H1 (cell line): ENCODE measurements around the gene GNAS. TPM values are rescaled to one million over a fixed set of nuclear protein-coding genes. Genes with fewer than 3 reads are reported as not detected.

Source experiments
- CTCF ChIA-PET: fragments of 300-600 bp; sonication (Branson Sonifier 250); formaldehyde crosslinking; loops from one replicate; lab custom pipeline; 2021; ENCODE audit not compliant: partially characterized antibody; lab: Charles Lee
- POLR2A ChIA-PET: fragments of 300-600 bp; sonication (Branson Sonifier 250); formaldehyde crosslinking; loops from one replicate; lab custom pipeline; 2021; ENCODE audit warnings: inconsistent platforms; ENCODE audit not compliant: partially characterized antibody; lab: Charles Lee
- DNase-seq, 2 experiments: peaks; one replicate each; pipeline versions ENCODE4 v3.0.0 to v3.0.0-alpha.2; 2010 to 2022; ENCODE audit warnings: low spot score in 2 of 2, low read depth in 1 of 2, mixed read lengths in 1 of 2
- FAIRE-seq: peaks from 2 replicates; lab custom pipeline; 2011; peaks lifted over from hg19 to GRCh38; lab: Jason Lieb, UNC
- H2AFZ ChIP-seq: 2 replicates; pipeline ENCODE4 v1.8.1; 2012; ENCODE audit warnings: low read length, inconsistent platforms
- H2AK5ac ChIP-seq: 2 replicates; pipeline ENCODE4 v1.6.1; 2013; ENCODE audit warnings: low read depth, low read length
- H2BK120ac ChIP-seq: replicated peaks from 2 replicates; pipeline ENCODE3; 2013; ENCODE audit warnings: low read depth, low read length, inconsistent platforms
- H2BK12ac ChIP-seq: 2 replicates; pipeline ENCODE4 v1.6.1; 2013; ENCODE audit warnings: low read depth, low read length
- H2BK15ac ChIP-seq: 2 replicates; pipeline ENCODE4 v1.6.1; 2013; ENCODE audit warnings: low read length
- H2BK20ac ChIP-seq: 2 replicates; pipeline ENCODE4 v1.6.1; 2013; ENCODE audit warnings: low read length
- H2BK5ac ChIP-seq: 2 replicates; pipeline ENCODE4 v1.6.1; 2013; ENCODE audit warnings: low read depth, low read length
- H3K14ac ChIP-seq: 2 replicates; pipeline ENCODE4 v1.6.1; 2013; ENCODE audit warnings: inconsistent platforms; ENCODE audit not compliant: insufficient read length
- H3K18ac ChIP-seq: 2 replicates; pipeline ENCODE4 v1.6.1; 2013; ENCODE audit warnings: low read length; ENCODE audit errors: extremely low read depth
- H3K23ac ChIP-seq: 2 replicates; pipeline ENCODE4 v1.6.1; 2013; ENCODE audit warnings: inconsistent platforms; ENCODE audit not compliant: insufficient read length
- H3K23me2 ChIP-seq: 2 replicates; pipeline ENCODE4 v1.6.1; 2013; ENCODE audit warnings: low read depth, low read length
- H3K27ac ChIP-seq: 2 replicates; pipeline ENCODE4 v1.6.1; 2011; ENCODE audit warnings: low read depth, low read length, inconsistent platforms
- H3K27me3 ChIP-seq, 4 experiments: replicated peaks in 1 of 4; 1 replicate in 1 of 4; 2 replicates in 3 of 4; pipeline versions ENCODE4 v1.6.1 to v1.8.1; 2011 to 2013; ENCODE audit warnings: low read length in 3 of 4, mild to moderate bottlenecking in 3 of 4, inconsistent platforms in 2 of 4, mixed read lengths in 2 of 4, moderate library complexity in 1 of 4; ENCODE audit not compliant: control insufficient read depth in 3 of 4, insufficient read depth in 3 of 4; ENCODE audit errors: extremely low read depth in 1 of 4
- H3K36me3 ChIP-seq, 4 experiments: 2 replicates each; pipeline versions ENCODE4 v1.6.1 to v1.8.1; 2011 to 2013; ENCODE audit warnings: mild to moderate bottlenecking in 4 of 4, low read length in 3 of 4, moderate library complexity in 2 of 4, control low read depth in 1 of 4, inconsistent platforms in 1 of 4; ENCODE audit not compliant: insufficient read depth in 4 of 4, control insufficient read depth in 2 of 4
- H3K4ac ChIP-seq: replicated peaks from 2 replicates; pipeline ENCODE3; 2013; ENCODE audit warnings: low read length, low read depth, mixed read lengths, inconsistent platforms; ENCODE audit not compliant: insufficient read length
- H3K4me1 ChIP-seq, 4 experiments: replicated peaks in 1 of 4; 1 replicate in 1 of 4; 2 replicates in 3 of 4; pipeline versions ENCODE4 v1.6.1 to v1.8.1; 2011 to 2013; ENCODE audit warnings: low read length in 3 of 4, inconsistent platforms in 2 of 4, mixed read lengths in 1 of 4; ENCODE audit not compliant: insufficient read depth in 4 of 4, control insufficient read depth in 3 of 4
- H3K4me2 ChIP-seq, 2 experiments: 2 replicates each; pipeline versions ENCODE4 v1.6.1 to v1.8.1; 2011 to 2013; ENCODE audit warnings: low read depth in 2 of 2, low read length in 2 of 2, control low read depth in 1 of 2, inconsistent platforms in 1 of 2, mild to moderate bottlenecking in 1 of 2; ENCODE audit not compliant: insufficient read depth in 1 of 2
- H3K4me3 ChIP-seq, 4 experiments: fragments of 200-600, 300-600 bp in 1 of 4; sonication (generic), shearing (Covaris generic), sonication (Bioruptor Twin) in 1 of 4; 2 replicates each; pipeline versions ENCODE4 v1.5.1 to v1.8.1; 2011 to 2016; ENCODE audit warnings: low read length in 4 of 4, low read depth in 3 of 4, control low read depth in 2 of 4, inconsistent platforms in 2 of 4, mild to moderate bottlenecking in 2 of 4, mixed read lengths in 1 of 4, moderate library complexity in 1 of 4; ENCODE audit not compliant: insufficient read depth in 2 of 4; ENCODE audit errors: extremely low read depth in 1 of 4
- H3K56ac ChIP-seq: replicated peaks from 2 replicates; pipeline ENCODE3; 2013; ENCODE audit warnings: low read depth, mild to moderate bottlenecking, mixed read lengths, low read length, inconsistent platforms; ENCODE audit not compliant: insufficient read length
- H3K79me1 ChIP-seq: 2 replicates; pipeline ENCODE4 v1.6.1; 2013; ENCODE audit warnings: low read depth, low read length, control low read depth
- H3K79me2 ChIP-seq, 2 experiments: 2 replicates each; pipeline versions ENCODE4 v1.6.1 to v1.8.1; 2012 to 2013; ENCODE audit warnings: low read length in 2 of 2, mild to moderate bottlenecking in 2 of 2, inconsistent platforms in 1 of 2; ENCODE audit not compliant: insufficient read depth in 2 of 2, control insufficient read depth in 1 of 2
- H3K9ac ChIP-seq, 4 experiments: replicated peaks in 1 of 4; 1 replicate in 1 of 4; 2 replicates in 3 of 4; pipeline versions ENCODE4 v1.6.1 to v1.8.1; 2011 to 2013; ENCODE audit warnings: low read depth in 3 of 4, low read length in 3 of 4, control low read depth in 2 of 4, mild to moderate bottlenecking in 2 of 4, moderate library complexity in 2 of 4, inconsistent platforms in 1 of 4; ENCODE audit errors: extremely low read depth in 1 of 4
- H3K9me3 ChIP-seq, 2 experiments: 2 replicates each; pipeline versions ENCODE4 v1.6.1 to v1.8.1; 2012 to 2013; ENCODE audit warnings: mild to moderate bottlenecking in 2 of 2, moderate library complexity in 2 of 2, control low read depth in 1 of 2, inconsistent platforms in 1 of 2, low read depth in 1 of 2, low read length in 1 of 2, mixed read lengths in 1 of 2; ENCODE audit not compliant: insufficient read depth in 2 of 2
- H4K20me1 ChIP-seq, 2 experiments: replicated peaks in 1 of 2; 2 replicates each; pipeline versions ENCODE3 to v1.8.1; 2011 to 2013; ENCODE audit warnings: inconsistent platforms in 2 of 2, low read length in 2 of 2, mild to moderate bottlenecking in 1 of 2; ENCODE audit not compliant: insufficient read depth in 2 of 2, control insufficient read depth in 1 of 2
- H4K5ac ChIP-seq: 2 replicates; pipeline ENCODE4 v1.6.1; 2013; ENCODE audit warnings: low read length, low read depth, mixed read lengths, inconsistent platforms; ENCODE audit not compliant: insufficient read length
- H4K8ac ChIP-seq: 2 replicates; pipeline ENCODE4 v1.8.0; 2013; ENCODE audit warnings: mild to moderate bottlenecking, moderate library complexity, low read length, inconsistent platforms; ENCODE audit not compliant: insufficient read depth; ENCODE audit errors: extremely low read depth
- H4K91ac ChIP-seq: replicated peaks from 2 replicates; pipeline ENCODE3; 2013; ENCODE audit warnings: low read length, mixed read lengths, inconsistent platforms; ENCODE audit not compliant: insufficient read length
- BACH1 ChIP-seq: IDR thresholded peaks from 2 replicates; pipeline ENCODE4 v1.6.1; 2012; ENCODE audit warnings: low read length, improper control_type of control experiment
- CHD1 ChIP-seq: IDR thresholded peaks from 2 replicates; pipeline ENCODE4 v1.6.1; 2012; ENCODE audit warnings: low read depth, low read length, improper control_type of control experiment
- CHD2 ChIP-seq: IDR thresholded peaks from 2 replicates; pipeline ENCODE4 v1.6.1; 2012; ENCODE audit warnings: low read length, improper control_type of control experiment
- CTBP2 ChIP-seq: IDR thresholded peaks from 2 replicates; pipeline ENCODE4 v1.7.0; 2011; ENCODE audit warnings: borderline replicate concordance, mild to moderate bottlenecking, moderate library complexity, mixed read lengths, low read length; ENCODE audit not compliant: insufficient read depth, insufficient read length
- EZH2 ChIP-seq: fragments of 200-600 bp; sonication (generic); IDR thresholded peaks from 2 replicates; pipeline ENCODE4 v1.7.1; 2012; ENCODE audit warnings: low read depth, mild to moderate bottlenecking, moderate library complexity, low read length, inconsistent platforms; ENCODE audit not compliant: severe bottlenecking
- KDM1A ChIP-seq: fragments of 200-600, 300-600 bp; sonication (generic); IDR thresholded peaks from 2 replicates; pipeline ENCODE4 v1.7.1; 2016; ENCODE audit warnings: mild to moderate bottlenecking, low read length, borderline replicate concordance
- KDM5A ChIP-seq: fragments of 200-600 bp; IDR thresholded peaks from 2 replicates; pipeline ENCODE4 v1.7.1; 2012; ENCODE audit warnings: mild to moderate bottlenecking, low read length, inconsistent platforms, mixed read lengths
- NRF1 ChIP-seq: IDR thresholded peaks from 2 replicates; pipeline ENCODE4 v1.6.1; 2011; ENCODE audit warnings: mild to moderate bottlenecking, low read depth, low read length, improper control_type of control experiment
- POLR2A ChIP-seq, 2 experiments: IDR thresholded peaks; 1 replicate in 1 of 2; 2 replicates in 1 of 2; pipeline ENCODE4 v1.6.1; 2011; ENCODE audit warnings: low read depth in 2 of 2, low read length in 2 of 2, mild to moderate bottlenecking in 2 of 2; ENCODE audit errors: control extremely low read depth in 1 of 2
- RAD21 ChIP-seq, 2 experiments: IDR thresholded peaks in 1 of 2; conservative IDR thresholded peaks in 1 of 2; 2 replicates each; pipeline ENCODE4 v1.6.1; 2011; ENCODE audit warnings: low read depth in 2 of 2, low read length in 2 of 2, improper control_type of control experiment in 1 of 2, inconsistent platforms in 1 of 2, mild to moderate bottlenecking in 1 of 2, moderate library complexity in 1 of 2
- RXRA ChIP-seq: IDR thresholded peaks from 2 replicates; pipeline ENCODE4 v1.6.1; 2011; ENCODE audit warnings: low read depth, mild to moderate bottlenecking, low read length, moderate library complexity; ENCODE audit not compliant: insufficient read depth
- SP4 ChIP-seq: IDR thresholded peaks from 2 replicates; pipeline ENCODE4 v1.6.1; 2012; ENCODE audit warnings: low read length, inconsistent platforms
- SRF ChIP-seq: IDR thresholded peaks from 2 replicates; pipeline ENCODE4 v1.6.1; 2011; ENCODE audit warnings: mild to moderate bottlenecking, low read depth, low read length, moderate library complexity
- TCF12 ChIP-seq: IDR thresholded peaks from 2 replicates; pipeline ENCODE4 v1.6.1; 2011; ENCODE audit warnings: low read depth, mild to moderate bottlenecking, low read length
- TEAD4 ChIP-seq: IDR thresholded peaks from 2 replicates; pipeline ENCODE4 v1.6.1; 2012; ENCODE audit warnings: low read depth, low read length, inconsistent platforms, mixed read lengths
- WGBS, 2 experiments: shearing (Covaris generic) in 1 of 2; methylation state at CpG; one replicate each; pipeline versions ENCODE4 v1.1.6 to v1.1.7; 2013 to 2015; ENCODE audit warnings: low lambda C conversion rate in 2 of 2, mixed read lengths in 2 of 2, inconsistent platforms in 1 of 2, low coverage in 1 of 2, missing lambda C conversion rate in 1 of 2; ENCODE audit not compliant: insufficient replicate concordance in 2 of 2, insufficient coverage in 1 of 2, insufficient read length in 1 of 2; ENCODE audit errors: extremely low coverage in 1 of 2, missing lambda C conversion rate in 1 of 2; 5-methylcytosine and 5-hydroxymethylcytosine counted together
- polyA plus RNA-seq, 7 experiments: library from polyadenylated mRNA; depleted of rRNA in 3 of 7; stranded (reverse) in 5 of 7; unstranded in 2 of 7; fragments of >200 nt in 5 of 7; fragments of 200-250 nt in 2 of 7; gene quantifications; 1 replicate in 5 of 7; 2 replicates in 1 of 7; 4 replicates in 1 of 7; pipeline versions ENCODE4 v1.2.1 to v1.2.3, GENCODE V29; 2011 to 2013; ENCODE audit warnings: missing spikeins in 2 of 7, mixed read lengths in 2 of 7
- total RNA-seq: library from RNA; stranded (reverse); fragmentation: NEBNext Ultra II Directional; extraction: Animal tissue kit (Norgen Biotek cat#: 25700); gene quantifications from 2 replicates; pipeline ENCODE4 v1.2.1, GENCODE V29; 2021

Gene GNAS
- total and polyA plus RNA-seq, 2 of the 8 experiments (the other 6 are each of a cell fraction or from before 2014, with no cell fraction given): 989 to 1,613 TPM

DNA sequence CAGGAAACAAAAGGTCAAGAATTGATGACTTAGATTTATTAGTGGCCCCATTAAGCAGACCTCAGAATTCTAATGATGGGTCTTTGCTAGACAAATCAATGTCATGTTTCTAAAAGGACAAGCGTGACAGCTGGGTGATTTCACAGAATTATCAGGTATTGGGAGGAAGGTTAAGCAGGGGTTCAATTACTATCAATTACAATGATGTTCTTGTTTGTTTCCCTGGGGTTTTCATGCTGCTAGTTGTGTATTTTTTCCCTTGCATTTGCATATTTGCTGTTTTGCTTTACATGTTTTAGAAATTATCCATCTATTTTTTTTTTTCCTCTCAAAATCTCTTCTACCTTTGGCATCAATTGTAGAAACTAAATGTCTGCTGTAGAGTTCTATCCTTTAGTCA lies 27.9 kb downstream of the GNAS start:
- no peak overlapping the region for H4K8ac ChIP-seq
- H4K5ac ChIP-seq: no peak overlapping the region
- no peak for FAIRE-seq
- H3K23me2 ChIP-seq: no peaks in the 10 kb centered on the region
- no peak overlapping the region for H3K27ac ChIP-seq
- peaks cover 0 to 6% (median under 1%) of the 10 kb centered on the region in 4 experiments; a peak in 2 of 8 replicates for H3K36me3 ChIP-seq
- H2AK5ac ChIP-seq: no peak overlapping the region
- H3K14ac ChIP-seq: no peak overlapping the region
- peaks cover under 1 to 2% of the 10 kb centered on the region in 2 experiments; a peak in 1 of 4 replicates for H3K9me3 ChIP-seq
- POLR2A ChIA-PET: interaction anchor here (1.5 to 2.1 kb wide), 2 partner anchors 9 to 17 kb away, joined by 4 to 11 read pairs; no protein-coding TSS in a partner anchor
- no peaks in the 10 kb centered on the region for H4K20me1 ChIP-seq
- no peak overlapping the region for H4K91ac ChIP-seq
- H3K18ac ChIP-seq: no peak overlapping the region
- H2BK12ac ChIP-seq: no peak overlapping the region
- no peaks in the 10 kb centered on the region for H3K27me3 ChIP-seq
- WGBS, 2 experiments: 100% methylated on average over 1 of the region's 1 CpG; no CpG with 5 or more reads in 1 of the 2 experiments
- DNase-seq: no peak
- H3K23ac ChIP-seq: no peak overlapping the region
- H3K79me2 ChIP-seq: no peaks in the 10 kb centered on the region
- H3K4me3 ChIP-seq: no peak overlapping the region
- no peaks in the 10 kb centered on the region for H3K79me1 ChIP-seq
- H3K4me2 ChIP-seq: no peak overlapping the region
- H2AFZ ChIP-seq: no peak overlapping the region
- no peak overlapping the region for H2BK120ac ChIP-seq
- CTCF ChIA-PET: interaction anchor here (1.2 to 2.1 kb wide), 4 partner anchors 10 to 449 kb away, joined by 3 to 10 read pairs (median 4); no protein-coding TSS in a partner anchor
- peaks cover 3 to 34% (median 28%) of the 10 kb centered on the region in 4 experiments for H3K4me1 ChIP-seq
- no peak overlapping the region for H3K4ac ChIP-seq
- H2BK20ac ChIP-seq: no peak overlapping the region
- no peak overlapping the region for H2BK5ac ChIP-seq
- H3K56ac ChIP-seq: no peak overlapping the region
- H3K9ac ChIP-seq: no peak overlapping the region
- no peak overlapping the region for H2BK15ac ChIP-seq
- no peak for TF ChIP-seq KDM1A
- TF ChIP-seq TCF12: no peak
- no peak for TF ChIP-seq EZH2
- TF ChIP-seq CHD1: no peak
- TF ChIP-seq RXRA: no peak
- no peak for TF ChIP-seq RAD21 (IDR thresholded peaks at IDR 0.05 in 1 of 2, conservative IDR thresholded peaks at IDR 0.05 in 1 of 2; ENCODE audit: low read depth in 2 of 2, low read length in 2 of 2)
- no peak for TF ChIP-seq SRF
- TF ChIP-seq TEAD4: no peak
- TF ChIP-seq KDM5A: no peak
- TF ChIP-seq NRF1: no peak
- TF ChIP-seq BACH1: no peak
- no peak for TF ChIP-seq POLR2A (IDR thresholded peaks at IDR 0.05; ENCODE audit: control extremely low read depth in 1 of 2, low read depth in 2 of 2, low read length in 2 of 2)
- no peak for TF ChIP-seq CTBP2
- TF ChIP-seq SP4: no peak
- no peak for TF ChIP-seq CHD2
